HL-60/S4 treated with retinoic acid at 250 ng/mL for 4 days and 3 days (cell line): ENCODE data around the gene NCAN.

ENCODE experiments used
- in situ Hi-C: fragments of 300-500 bp; cut with MboI; formaldehyde crosslinking; loops from 2 replicates; pipeline ENCODE4 v1.7.0; 2022; ENCODE audit warnings: low sequenced_read_pairs

The NCAN gene

GRCh38 chr19:19258589-19259338 lies 47.0 kb downstream of the NCAN start:
- in situ Hi-C loops, result no loop called here

DNA sequence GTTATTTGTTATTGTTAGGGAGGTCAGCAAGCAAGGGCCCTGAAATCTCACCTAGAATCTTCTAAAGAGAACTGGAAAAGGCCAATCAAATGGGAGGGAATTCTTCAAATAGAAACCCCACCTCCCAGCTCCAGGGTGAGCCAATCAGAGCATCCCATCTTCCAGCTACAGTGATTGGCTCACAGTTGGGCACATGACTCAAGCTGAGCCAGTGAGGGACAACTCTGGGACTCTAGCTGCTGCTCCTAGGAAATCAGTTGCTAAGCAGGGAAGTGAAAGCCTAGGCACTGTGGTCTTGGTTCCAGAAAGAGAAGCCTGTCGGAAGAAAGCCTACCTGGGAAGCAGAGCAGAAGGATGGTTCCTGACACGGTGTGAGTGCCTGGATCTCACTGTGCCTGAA lies 48.0 kb downstream of the NCAN start:
- in situ Hi-C loops, result no loop called here

DNA sequence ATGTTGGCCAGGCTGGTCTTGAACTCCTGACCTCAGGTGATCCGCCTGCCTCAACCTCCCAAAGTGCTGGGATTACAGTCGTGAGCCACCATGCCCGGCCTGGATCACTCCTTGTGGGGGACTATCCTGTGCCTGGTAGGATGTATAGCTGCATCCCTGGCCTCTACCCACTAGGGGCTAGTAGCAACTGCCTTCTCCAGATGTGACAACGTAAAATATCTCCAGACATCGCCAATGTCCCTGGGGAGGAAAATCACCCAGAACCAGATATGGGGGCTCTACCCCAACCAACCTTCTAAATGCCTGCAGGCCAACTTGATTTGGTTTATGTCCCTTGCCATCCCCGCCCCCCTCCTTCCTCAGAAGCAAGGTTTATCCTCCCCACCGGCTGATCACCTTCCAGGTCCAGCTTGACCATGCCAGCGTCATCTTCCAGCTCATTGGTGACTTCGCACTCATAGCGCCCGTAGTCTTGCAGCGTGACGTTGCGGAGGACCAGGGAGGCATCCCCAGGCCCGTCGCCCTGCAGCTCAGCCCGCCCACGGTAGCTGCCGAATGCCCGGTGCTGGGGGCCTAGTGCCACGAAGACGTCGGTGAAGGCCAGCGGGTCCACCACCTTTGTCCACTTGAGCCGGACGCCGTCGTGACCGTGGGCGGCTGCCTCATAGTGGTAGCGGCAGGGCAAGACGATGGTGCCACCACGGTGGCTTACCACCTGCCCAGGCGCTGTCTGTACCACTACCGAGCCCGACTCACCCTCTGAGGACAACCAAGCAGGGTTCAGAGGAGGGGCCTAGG lies 48.9 kb downstream of the NCAN start:
- in situ Hi-C loops, result no loop called here

DNA sequence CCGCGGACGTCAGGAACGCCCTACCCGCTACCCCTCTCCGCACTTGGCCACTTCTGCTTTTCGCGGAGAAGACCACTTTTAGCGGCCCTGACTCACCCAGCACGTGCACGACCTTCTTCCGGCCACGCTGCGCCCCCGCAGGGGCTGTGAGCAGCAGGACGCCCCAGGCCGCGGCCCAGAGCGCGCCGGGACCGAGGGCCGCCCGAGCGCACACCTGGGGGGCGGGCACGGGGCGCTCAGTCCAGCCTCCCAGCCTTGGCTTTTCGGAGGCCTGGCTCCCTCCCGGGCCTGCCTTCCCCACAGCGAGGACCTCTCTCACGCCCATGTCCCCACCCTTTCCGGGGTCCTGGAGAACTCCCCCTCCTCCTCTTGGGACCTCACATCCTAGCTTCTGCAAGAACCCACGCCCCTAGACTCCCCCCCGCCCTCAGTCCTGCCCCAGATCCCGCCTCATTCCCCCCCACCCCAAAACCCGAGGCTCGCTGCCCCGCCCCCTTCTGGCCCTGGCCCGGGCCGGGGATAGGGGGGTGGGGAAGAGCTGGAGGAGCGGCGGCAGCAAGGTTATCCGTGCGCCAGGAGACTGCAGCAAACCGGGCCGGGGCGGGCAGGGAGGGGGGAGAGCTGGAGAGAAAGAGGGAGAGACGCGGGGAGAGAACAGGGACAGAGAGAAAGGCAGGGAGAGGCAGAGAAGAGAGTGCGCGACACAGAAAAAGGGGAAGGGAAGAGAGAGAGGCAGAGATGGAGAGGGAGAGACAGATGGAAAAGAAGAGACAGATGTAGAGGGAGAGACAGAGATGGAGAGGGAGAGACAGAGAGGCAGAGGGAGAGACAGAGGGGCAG lies 49.8 kb downstream of the NCAN start:
- in situ Hi-C loops, result no loop called here

DNA sequence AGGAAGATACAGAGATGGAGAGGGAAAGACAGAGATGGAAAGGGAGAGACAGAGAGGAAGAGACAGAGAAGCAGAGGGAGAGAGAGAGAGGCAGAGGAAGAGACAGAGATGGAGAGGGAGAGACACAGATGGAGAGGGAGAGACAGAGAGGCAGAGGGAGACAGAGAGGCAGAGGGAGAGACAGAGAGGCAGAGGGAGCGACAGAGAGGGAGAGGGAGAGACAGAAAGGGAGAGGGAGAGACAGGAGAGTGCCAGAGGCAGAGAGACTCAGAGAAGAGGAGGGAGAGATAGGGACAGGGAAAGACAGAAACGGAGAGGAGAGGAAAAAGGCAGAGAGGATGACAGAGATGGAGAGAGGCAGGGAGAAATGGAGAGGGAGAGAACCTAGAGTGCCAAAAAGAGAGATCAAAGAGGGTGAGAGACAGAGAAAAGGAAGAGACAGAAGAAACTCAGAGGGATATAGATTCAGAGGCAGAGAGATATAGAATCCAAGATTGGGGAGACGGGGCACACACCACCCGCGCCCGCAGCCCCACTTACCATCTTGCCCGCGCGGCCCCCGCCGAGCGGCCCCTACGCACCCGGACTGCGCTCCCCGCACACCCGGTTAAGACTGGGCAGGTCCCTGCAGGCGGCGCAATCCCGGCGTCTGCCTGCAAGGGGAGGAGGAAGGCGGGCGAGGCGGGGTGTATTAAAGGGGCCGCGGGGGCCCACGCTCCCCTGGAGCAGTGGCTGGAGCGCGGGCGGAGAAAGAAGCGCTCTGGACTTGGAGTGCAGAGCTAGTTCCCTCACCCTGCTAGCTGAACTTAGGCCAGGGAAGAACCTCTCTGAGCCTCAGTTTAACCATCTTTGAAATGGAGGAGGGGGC lies 50.7 kb downstream of the NCAN start:
- in situ Hi-C loops, result no loop called here

- in situ Hi-C loops, result no loop called here
Observed at GRCh38 chr19:19263886-19264487, 52.2 kb downstream of the NCAN start.

GRCh38 chr19:19267305-19267704 lies 55.5 kb downstream of the NCAN start:
- in situ Hi-C loops, result no loop called here

GRCh38 chr19:19268453-19269385 lies 57.0 kb downstream of the NCAN start:
- in situ Hi-C loops, result no loop called here

DNA sequence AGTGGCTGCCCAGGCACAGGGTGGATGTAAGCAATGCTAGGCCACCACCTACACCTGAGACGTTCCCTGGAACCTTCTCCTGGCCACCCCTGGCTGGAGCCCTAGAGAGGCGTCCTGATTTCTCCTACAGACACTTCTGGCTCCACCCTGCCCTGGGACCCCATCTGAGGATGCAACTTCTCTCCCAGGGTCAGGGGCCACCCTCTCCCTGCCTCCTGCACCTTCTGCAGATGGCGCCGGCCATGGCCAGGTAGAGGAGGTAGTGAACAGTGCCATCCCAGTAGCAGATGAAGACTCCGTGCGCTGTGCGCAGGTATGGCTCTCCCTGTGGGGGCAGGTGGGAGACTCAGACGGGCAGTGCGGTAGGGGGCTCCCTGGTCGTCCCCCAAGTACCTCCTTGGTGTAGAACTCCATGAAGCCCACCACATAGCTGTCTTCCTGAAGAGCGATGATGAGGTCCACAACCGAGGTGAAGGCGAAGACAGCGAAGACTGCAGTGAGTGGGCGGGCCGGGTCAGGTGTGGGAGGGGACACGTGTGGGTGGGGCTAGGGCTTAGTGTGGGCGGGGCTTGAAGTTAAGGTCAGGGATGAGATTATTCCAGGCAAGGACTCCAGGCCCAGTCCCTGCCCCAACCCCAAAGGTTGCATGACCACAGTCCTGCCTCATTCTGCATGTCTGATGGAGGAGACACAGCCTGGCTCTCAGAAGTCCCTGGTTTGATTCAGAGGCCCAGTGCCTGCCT lies 58.4 kb downstream of the NCAN start:
- in situ Hi-C loops, result no loop called here

- in situ Hi-C loops, result no loop called here
Observed at GRCh38 chr19:19270749-19271571, 59.2 kb downstream of the NCAN start.

DNA sequence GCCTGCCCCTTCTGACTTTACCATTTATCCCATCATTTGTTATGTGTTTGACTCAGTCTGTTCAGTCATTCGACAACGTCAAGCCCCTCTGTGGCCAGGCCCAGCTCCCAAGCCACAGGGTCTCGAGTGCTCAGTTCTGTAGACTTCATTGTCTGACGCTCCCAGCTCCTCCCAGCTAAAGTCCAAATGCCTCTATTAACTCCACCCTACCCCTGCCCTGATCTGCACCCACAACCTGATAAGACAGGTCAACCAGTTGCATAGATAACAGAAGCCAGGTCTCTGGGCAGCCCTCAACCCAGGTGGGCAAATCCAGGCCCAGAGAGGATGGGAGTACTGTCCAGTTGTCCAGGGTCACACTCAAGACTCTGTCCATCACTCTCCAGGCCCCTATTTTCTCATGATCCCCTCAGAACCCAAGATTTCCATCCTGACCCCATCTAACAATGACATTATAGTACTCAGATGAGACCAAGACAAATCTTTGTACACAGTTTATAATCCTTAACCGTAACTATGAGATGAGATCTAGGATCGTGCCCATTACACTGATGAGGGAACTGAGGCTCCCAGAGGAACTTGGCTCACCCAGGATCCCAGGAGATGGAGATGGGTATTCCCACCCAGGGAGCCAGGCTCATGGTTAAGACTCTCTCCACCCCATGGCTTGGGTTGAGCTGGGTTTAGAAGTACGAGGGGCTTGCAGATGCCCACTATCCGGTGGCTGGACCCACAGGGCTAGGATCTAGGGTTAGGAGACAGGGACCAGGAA lies 60.3 kb downstream of the NCAN start:
- in situ Hi-C loops, result no loop called here

- in situ Hi-C loops, result no loop called here
Observed at GRCh38 chr19:19274146-19274545, 62.4 kb downstream of the NCAN start.

DNA sequence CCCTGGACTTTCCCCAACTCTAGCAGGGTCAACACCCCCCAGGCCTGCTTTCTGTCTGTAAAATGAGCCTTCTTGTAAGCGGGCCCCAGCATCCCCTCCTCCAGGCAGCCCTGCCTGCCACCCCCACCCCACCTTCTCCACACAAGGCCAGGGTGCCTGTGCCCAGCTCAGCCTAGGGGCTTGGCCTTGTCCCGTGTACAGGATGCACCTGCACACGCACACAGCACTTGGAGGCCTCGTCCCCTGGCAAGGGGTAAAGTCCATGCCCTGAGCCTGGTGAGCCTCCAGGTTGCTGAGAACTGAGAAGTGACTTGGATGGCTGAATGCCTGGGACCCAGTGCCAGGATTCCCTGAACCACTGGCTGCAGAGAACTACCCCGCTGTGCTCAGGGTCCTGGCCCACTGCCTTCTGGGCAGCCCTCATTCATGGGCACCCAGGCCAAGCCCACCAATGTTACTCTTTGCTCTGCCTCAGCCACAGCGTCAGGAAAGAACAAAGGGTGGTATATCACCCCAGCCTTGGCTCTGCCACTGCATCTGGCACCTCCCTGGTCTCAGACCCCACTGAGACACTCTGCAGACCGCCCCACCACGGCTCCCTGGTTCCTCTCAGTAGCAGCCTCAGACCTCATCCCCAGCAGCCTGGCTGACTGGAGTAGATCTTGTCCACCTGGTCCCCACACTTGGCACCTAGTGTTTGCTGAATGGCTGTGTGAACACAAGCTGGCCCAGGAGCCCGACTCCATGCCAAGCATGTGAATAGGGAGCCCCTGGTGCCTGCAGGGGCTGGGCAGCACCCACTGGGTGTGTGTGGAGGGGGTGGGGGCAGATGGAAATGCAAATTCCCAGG lies 63.2 kb downstream of the NCAN start:
- in situ Hi-C loops, result no loop called here

- in situ Hi-C loops, result no loop called here
Observed at GRCh38 chr19:19276386-19276785, 64.6 kb downstream of the NCAN start.

DNA sequence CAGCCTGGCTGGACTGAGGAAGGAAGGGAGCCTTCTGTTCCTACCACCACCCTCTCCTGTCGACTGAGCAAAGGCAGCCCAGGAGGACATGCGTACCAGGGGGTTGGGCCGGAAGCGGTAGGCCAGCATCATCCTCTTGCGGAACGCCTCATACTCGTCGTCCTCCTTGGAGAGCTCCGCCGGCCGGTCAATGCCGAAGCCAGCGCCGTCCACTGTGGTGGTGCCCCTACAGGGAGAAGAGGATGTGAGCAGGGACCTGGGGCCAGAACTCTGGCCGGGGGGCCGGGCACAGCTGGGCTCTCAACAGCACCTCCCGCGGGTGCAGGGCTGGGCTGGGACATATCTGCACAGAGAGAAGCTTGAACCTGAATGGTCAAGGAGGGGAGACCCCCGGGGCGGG lies 65.1 kb downstream of the NCAN start:
- in situ Hi-C loops, result no loop called here

- in situ Hi-C loops, result no loop called here
Observed at GRCh38 chr19:19278315-19278714, 66.6 kb downstream of the NCAN start.
